Measurements from ENCODE around the gene MTAP.

GRCh38 chr9:21969951-21970799 lies 167.7 kb downstream of the MTAP start:
- TF ChIP-seq POLR2AphosphoS5 (IDR thresholded peaks at IDR 0.05): no peak
- TF ChIP-seq, protein P1, sequence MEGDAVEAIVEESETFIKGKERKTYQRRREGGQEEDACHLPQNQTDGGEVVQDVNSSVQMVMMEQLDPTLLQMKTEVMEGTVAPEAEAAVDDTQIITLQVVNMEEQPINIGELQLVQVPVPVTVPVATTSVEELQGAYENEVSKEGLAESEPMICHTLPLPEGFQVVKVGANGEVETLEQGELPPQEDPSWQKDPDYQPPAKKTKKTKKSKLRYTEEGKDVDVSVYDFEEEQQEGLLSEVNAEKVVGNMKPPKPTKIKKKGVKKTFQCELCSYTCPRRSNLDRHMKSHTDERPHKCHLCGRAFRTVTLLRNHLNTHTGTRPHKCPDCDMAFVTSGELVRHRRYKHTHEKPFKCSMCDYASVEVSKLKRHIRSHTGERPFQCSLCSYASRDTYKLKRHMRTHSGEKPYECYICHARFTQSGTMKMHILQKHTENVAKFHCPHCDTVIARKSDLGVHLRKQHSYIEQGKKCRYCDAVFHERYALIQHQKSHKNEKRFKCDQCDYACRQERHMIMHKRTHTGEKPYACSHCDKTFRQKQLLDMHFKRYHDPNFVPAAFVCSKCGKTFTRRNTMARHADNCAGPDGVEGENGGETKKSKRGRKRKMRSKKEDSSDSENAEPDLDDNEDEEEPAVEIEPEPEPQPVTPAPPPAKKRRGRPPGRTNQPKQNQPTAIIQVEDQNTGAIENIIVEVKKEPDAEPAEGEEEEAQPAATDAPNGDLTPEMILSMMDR (IDR thresholded peaks at IDR 0.05 in 8 of 11, conservative IDR thresholded peaks at IDR 0.05 in 3 of 11): no peak
